ENCODE data around the gene FAM13A.

- TF ChIP-seq POLR2AphosphoS5 (IDR thresholded peaks at IDR 0.05) (peak; percentile 62 to 80 (median 63)), EP300 (IDR thresholded peaks at IDR 0.05) (no peak), POLR2A (IDR thresholded peaks at IDR 0.05) (peak in 1 of 4 donors; percentile 55)
- TF ChIP-seq, protein P1, sequence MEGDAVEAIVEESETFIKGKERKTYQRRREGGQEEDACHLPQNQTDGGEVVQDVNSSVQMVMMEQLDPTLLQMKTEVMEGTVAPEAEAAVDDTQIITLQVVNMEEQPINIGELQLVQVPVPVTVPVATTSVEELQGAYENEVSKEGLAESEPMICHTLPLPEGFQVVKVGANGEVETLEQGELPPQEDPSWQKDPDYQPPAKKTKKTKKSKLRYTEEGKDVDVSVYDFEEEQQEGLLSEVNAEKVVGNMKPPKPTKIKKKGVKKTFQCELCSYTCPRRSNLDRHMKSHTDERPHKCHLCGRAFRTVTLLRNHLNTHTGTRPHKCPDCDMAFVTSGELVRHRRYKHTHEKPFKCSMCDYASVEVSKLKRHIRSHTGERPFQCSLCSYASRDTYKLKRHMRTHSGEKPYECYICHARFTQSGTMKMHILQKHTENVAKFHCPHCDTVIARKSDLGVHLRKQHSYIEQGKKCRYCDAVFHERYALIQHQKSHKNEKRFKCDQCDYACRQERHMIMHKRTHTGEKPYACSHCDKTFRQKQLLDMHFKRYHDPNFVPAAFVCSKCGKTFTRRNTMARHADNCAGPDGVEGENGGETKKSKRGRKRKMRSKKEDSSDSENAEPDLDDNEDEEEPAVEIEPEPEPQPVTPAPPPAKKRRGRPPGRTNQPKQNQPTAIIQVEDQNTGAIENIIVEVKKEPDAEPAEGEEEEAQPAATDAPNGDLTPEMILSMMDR (IDR thresholded peaks at IDR 0.05) = no peak
These were observed 359.2 kb downstream of the FAM13A start, which contains the start of gene NAP1L5 for GRCh38 chr4:88697588-88698329.
